Neural cell (in vitro differentiated cells): ENCODE results near the gene LIMD2.

ENCODE experiments used
- CTCF ChIP-seq: fragments of 450-650 bp; IDR thresholded peaks from 2 replicates; pipeline ENCODE4 v1.5.1; 2014; ENCODE audit warnings: antibody characterized with exemption, mild to moderate bottlenecking, moderate library complexity; ENCODE audit not compliant: poor library complexity, severe bottlenecking
- EP300 ChIP-seq: fragments of 450-650 bp; conservative IDR thresholded peaks from 2 replicates; pipeline ENCODE4 v1.6.1; 2014; ENCODE audit warnings: antibody characterized with exemption, mild to moderate bottlenecking, moderate library complexity; ENCODE audit not compliant: poor library complexity, severe bottlenecking
- EZH2 ChIP-seq: fragments of 200-600, 300-800 bp; shearing (Covaris generic), sonication (generic); IDR thresholded peaks from 2 replicates; pipeline ENCODE4 v1.6.1; 2014; ENCODE audit warnings: antibody characterized with exemption, low read length, borderline replicate concordance, mild to moderate bottlenecking; ENCODE audit not compliant: insufficient read depth, poor library complexity, severe bottlenecking
- MXI1 ChIP-seq: fragments of 450-650 bp; conservative IDR thresholded peaks from 2 replicates; pipeline ENCODE4 v1.6.1; 2014; ENCODE audit warnings: antibody characterized with exemption, mild to moderate bottlenecking; ENCODE audit not compliant: poor library complexity, severe bottlenecking
- POLR2AphosphoS5 ChIP-seq: IDR thresholded peaks from 2 replicates; pipeline ENCODE4 v1.6.1; 2012
- REST ChIP-seq: IDR thresholded peaks from 2 replicates; pipeline ENCODE4 v1.6.1; 2012; ENCODE audit warnings: borderline replicate concordance
- TAF1 ChIP-seq: IDR thresholded peaks from 2 replicates; pipeline ENCODE4 v1.6.1; 2012; ENCODE audit warnings: low read depth

GRCh38 chr17:63740464-63741142 lies 40.7 kb upstream of the LIMD2 start:
- TF ChIP-seq CTCF = no peak
- no peak for TF ChIP-seq EP300
- TF ChIP-seq POLR2AphosphoS5 = no peak
- TF ChIP-seq MXI1 = no peak
- TF ChIP-seq REST = no peak
- no peak for TF ChIP-seq EZH2
- TF ChIP-seq TAF1 = no peak
